GM12872 (cell line): ENCODE data around the gene SDHC.
A peak's percentile ranks its signal among the peaks of the same experiment; 100 is the strongest.

Experiments used
- TF ChIP-seq, protein P1 (sequence below): IDR thresholded peaks from 3 replicates; pipeline ENCODE4 v1.5.1; 2011; ENCODE audit warnings: low read depth, mild to moderate bottlenecking, low read length, moderate library complexity; ENCODE audit not compliant: insufficient read depth

The SDHC gene

DNA sequence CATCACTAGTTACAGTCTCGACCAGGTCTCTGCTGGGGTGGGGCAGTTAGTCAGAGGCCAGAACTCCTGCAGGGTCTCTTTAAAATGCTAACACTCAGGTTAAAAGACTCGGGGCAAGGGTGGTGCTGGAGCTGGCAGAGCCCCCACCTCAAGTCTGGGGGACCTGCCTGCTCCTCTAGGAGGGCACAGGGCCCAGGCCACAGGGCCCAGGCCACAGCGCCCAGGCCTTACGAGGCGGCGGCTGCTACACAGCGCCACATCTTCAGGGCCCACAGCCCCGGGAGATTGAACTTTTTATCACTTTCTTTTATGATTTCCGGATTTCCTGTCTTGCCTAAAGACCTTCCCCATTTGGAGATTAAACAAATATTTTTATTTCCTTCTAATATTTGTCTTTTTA lies 14.8 kb upstream of the SDHC start:
- TF ChIP-seq, protein P1, sequence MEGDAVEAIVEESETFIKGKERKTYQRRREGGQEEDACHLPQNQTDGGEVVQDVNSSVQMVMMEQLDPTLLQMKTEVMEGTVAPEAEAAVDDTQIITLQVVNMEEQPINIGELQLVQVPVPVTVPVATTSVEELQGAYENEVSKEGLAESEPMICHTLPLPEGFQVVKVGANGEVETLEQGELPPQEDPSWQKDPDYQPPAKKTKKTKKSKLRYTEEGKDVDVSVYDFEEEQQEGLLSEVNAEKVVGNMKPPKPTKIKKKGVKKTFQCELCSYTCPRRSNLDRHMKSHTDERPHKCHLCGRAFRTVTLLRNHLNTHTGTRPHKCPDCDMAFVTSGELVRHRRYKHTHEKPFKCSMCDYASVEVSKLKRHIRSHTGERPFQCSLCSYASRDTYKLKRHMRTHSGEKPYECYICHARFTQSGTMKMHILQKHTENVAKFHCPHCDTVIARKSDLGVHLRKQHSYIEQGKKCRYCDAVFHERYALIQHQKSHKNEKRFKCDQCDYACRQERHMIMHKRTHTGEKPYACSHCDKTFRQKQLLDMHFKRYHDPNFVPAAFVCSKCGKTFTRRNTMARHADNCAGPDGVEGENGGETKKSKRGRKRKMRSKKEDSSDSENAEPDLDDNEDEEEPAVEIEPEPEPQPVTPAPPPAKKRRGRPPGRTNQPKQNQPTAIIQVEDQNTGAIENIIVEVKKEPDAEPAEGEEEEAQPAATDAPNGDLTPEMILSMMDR: no peak

DNA sequence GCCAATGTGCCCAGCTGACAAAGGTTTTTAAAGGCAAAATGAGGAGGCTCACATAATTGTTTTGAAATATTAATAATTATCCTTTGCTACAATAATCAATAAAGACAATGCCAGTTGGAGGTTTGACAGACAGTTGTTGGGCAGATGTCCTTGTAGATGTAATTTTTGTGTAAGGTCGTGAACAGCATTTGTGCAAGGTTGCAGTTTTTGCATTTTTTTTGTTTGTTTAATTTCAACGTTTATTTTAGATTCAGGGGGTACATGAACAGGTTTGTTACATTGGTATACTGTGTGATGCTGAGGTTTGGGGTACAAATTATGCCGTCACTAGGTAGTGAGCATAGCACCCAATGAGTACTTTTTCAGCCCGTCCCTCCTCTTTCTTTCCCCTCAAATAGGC lies 13.7 kb upstream of the SDHC start:
- TF ChIP-seq, protein P1: no peak

DNA sequence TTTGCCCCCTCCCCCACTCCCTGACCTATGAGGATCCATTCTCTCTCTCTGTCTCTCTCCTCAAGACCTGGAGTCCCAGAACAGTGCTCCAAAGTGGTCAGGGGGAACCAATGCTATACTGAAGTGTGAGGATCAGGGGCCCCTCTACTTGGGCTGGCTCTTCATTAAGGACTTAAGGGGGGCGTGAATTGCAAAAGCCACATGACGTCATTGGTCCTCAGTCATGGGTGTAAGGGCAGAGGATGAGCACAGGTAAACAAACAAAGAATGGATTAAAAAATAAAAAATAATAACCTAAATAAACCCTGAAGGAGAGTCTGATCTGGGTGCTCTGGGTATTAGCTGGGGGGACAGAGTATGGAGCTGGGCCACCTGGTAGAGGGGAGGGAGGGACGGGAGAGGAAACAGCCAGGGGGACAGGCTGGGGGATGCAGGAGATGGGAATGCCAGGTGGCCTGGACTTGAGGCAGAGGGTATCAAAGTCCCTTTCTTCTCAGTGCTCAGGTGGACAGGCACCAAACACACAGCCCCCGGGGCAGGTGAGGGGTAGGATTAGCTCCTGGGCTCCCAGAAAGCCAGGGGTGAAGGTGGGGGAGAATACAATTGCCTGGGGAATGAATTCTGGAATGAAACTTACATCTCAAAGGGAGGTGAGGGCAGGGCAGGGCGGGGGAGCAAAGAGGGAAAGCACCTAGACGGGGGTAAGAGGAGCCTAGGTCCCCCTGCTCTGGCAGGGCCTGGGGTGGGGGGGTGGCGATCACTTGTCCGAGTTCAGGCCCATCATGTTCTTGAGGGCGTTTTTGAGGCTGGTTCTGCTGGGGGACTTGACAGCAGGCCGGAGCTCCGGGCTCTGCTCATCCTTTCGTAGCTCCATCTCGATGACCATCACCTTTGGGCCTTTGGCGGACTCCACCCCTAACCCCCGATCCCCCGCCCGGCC lies 9.0 kb upstream of the SDHC start:
- TF ChIP-seq, protein P1: no peak

DNA sequence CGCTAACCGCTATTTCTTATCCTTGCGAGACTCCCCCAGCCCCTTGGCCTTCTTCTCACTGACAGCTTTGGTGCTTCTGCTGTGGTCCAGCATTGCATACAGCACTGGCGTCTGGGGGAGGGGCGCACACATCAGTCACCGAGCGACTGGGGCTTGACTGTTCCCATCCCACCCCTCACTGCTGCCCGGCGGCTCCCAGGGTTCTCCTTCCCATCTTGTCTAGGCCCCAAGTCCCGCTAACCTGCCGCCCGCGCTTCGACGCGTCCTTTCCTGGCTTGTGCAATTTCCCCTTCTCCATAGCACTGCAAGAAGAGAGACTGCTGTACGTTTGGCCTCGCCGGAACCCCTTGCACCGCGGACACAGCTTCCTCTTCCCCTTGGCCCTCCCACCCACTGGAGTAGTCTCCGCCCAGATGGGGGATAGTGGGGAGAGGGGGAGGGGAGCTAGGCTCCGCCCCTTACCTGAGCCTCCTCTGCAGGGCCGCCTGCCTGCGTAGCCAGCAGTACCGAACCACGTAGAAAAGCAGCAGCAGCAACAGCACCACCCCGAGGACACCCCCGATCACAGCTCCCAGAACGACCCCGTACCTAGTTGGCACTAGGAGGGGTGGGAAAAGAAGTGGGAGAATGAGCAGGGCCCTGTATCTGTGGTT lies 8.2 kb upstream of the SDHC start:
- TF ChIP-seq, protein P1: peak; percentile 49

DNA sequence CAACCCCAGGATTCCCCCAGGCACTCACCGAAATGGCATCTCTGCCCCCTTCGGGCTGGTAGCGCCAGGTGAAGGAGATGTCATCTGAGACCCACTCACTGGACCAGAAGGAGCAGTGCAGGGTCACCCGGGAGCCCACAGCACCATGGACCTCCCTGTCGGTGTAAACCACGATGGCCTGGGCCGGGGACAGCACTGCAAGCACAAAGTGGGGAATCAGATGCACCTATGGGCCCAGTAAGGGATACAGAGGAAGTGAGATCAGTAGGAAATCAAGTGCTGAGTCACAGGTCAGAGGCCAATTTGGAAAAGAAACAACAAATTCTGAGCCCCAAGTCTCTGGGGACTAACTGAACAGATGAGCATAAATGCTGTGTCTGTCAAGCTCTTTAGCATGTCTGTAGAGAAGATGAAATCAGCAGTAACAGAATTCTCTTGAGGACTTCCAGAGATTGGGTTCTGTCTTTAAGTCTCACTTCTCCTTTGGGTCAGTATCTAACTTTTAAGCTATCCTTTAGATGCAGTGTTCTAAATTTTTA lies 6.9 kb upstream of the SDHC start:
- TF ChIP-seq, protein P1: no peak

DNA sequence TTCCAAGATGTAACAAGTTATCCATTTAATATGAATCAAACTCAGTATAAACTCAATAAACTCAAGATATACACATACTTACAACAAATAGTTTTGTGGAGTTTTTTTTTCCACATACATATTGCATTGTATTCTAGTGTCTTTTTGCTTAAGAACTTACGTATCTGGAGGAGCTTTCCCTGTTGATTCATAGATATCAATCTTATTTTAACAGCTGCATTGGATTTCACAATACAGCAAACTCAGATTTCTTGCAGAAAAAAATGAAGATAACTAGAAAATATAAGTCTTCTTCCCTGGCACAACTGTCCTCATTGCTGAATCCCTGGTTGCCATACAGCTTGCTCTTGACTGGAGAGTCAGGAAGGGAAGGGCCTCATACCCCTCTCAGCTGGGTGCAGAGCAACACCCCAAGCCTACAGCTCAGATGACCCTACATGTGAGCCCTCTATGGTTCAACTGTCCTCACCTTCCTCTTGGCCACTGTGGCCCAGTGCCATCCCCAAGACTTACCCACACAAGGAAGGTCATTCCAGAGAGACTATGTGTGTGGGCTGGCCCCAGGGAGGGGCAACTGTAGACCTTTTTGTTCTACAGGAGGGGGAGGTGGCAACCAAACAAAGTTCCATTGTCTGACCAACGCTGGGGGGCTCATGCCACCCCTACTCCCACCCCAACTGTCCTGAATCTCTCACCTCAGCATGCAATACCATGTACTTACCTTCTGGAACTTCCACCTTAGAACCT lies 6.1 kb upstream of the SDHC start:
- TF ChIP-seq, protein P1: no peak

DNA sequence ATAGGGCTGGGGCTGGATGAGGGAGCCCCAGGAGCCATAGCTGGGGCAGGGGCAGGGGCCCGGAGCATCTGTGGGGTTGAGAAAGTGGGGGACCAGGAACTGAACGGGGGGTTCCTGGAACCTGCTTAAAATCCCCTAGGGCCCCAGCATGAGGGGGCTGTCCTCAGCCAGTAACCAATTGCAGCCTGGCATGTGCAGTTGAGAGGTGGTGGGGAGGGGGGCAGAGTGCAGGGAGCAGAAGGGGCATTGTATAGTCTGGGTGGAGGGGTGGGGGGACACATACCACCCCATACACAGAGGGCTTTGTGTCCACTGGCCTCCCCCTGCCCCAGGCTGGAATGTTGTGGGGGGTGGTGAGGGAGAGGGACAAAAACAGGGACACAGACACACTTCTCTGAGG lies 4.3 kb upstream of the SDHC start, which contains the start of gene MPZ:
Gene MPZ, minus strand, starts transcription at position 101 of the 400 bp plus-strand sequence. Its CDS starts 63 bp downstream, at position 38.
- TF ChIP-seq, protein P1: no peak
